Measurements from ENCODE around the gene SMCHD1.

The SMCHD1 gene

GRCh38 chr18:2655178-2655953 lies at the start of gene SMCHD1:
TSS of gene SMCHD1 (plus strand) at chr18:2655726. CDS start at chr18:2656076, 350 bp downstream.
- DNase-seq (ENCODE audit: low read depth, low spot score), result no peak

DNA sequence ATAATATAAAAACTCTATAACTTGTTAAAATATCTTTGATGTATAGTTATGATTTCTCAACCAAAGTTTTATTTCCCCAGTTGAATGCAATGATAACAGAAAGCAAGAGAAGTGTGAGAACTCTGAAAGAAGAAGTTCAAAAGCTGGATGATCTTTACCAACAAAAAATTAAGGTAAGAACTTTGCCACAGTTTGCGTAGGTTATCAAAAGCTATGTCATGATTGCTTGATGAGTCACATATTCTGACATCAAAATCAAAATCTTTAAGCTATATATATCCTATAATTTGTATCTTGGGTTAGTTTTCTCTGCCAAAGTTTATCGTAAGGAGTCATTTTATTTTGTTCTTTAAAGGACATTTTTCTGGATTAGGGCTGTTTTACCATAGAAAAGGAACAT lies 49.2 kb upstream of the SMCHD1 start:
- DNase-seq (ENCODE audit: low read depth, low spot score), result no peak

- DNase-seq (ENCODE audit: low read depth, low spot score), result no peak
These were observed 45.9 kb upstream of the SMCHD1 start for GRCh38 chr18:2609604-2610003.

DNA sequence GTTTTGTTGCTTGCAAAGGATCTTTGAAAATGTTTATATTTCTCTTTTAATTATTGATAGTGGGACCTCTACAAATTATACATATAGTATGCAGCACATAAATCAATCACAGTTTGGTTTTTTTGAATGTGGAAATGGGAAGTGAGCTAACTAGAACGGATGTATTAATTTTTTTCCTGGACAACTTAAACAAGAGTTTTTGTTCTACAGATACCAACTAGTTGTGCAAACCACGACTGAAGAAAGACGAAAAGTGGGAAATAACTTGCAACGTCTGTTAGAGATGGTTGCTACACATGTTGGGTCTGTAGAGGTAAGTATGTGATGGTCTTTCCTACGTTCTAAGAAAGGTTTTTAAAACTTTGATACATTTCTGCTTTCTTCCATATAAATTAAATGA lies 45.0 kb upstream of the SMCHD1 start:
- DNase-seq (ENCODE audit: low read depth, low spot score), result no peak

GRCh38 chr18:2612996-2613395 lies 42.5 kb upstream of the SMCHD1 start:
- no peak for DNase-seq (ENCODE audit: low read depth, low spot score)

GRCh38 chr18:2617401-2617998 lies 38.0 kb upstream of the SMCHD1 start:
- no peak for DNase-seq (ENCODE audit: low read depth, low spot score)

DNA sequence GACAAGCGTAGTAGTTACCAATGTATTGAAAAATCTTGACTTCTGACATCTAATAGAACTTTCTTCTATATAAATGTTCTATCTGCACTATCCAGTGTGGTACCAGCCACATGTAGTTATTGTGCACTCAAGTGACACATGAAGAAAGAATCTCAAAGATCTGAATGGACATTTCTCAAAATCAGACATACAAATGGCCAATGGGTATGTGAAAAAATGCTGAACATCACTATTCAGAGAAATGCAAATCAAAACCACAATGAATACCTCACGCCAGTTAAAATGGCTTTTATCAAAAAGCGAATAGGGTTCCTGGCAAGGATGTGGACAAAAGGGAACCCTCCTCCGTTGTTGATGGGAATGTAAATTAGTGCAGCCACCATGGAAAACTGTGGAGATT lies 37.5 kb upstream of the SMCHD1 start:
- DNase-seq (ENCODE audit: low read depth, low spot score), result no peak

DNA sequence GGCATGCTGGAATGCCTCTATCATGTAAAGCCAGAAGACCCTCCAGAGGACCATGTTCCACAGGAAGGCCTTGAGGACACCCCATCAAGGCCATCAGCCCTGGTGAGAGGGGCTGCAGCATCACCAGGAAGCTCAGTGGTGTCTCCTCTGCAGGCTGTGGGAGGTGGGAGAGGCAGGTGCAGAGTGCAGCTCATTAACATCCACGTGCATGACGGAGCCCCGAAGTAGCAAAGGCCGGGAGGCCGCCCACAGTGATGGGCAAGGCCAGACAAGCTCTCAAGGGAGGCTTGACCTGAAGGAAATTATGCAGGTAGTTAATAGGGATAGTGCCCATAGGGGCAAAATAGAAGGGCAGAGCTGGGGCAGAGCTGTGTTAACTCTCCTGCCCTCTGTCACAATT lies 30.3 kb upstream of the SMCHD1 start:
- no peak for DNase-seq (ENCODE audit: low read depth, low spot score)

GRCh38 chr18:2627821-2628276 lies 27.7 kb upstream of the SMCHD1 start:
- no peak for DNase-seq (ENCODE audit: low read depth, low spot score)

DNA sequence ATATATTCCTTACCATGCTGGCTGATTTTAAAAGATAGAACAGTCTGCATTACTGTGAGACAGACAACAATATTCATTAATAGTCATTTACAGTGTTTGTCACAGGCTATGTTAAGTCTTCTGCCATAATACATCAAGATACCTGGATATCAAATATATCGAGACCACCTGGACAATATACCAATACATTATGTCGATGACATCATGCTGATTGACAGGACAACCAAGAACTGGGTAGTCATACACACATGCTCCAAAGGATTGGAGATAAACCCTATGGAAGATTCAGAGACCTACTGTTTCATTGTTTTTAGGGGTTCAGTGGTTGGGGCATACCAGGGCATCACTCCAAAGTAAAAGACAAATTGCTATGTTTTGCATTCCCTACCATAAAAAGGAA lies 26.5 kb upstream of the SMCHD1 start:
- DNase-seq (ENCODE audit: low read depth, low spot score), result no peak

DNA sequence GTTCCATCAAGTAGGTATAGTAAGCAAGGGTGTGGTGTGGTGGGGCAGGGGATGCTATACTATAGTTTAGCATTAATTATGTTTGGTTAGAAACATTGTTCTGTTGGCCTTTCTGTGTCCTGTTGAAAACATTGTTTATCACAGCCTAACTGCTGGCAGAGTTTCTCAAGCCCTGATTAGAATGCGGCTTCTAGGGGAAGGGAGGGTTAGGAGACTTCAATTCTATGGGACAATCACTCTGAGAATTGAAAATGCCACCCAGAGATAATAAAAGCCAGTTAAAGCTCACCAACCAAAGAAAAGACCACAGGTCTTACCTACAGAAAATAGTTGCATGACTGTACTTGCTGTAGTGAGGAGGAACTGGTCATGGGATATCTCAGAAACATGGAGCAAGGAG lies 19.9 kb upstream of the SMCHD1 start:
- no peak for DNase-seq (ENCODE audit: low read depth, low spot score)

GRCh38 chr18:2636126-2636631 lies 19.3 kb upstream of the SMCHD1 start:
- no peak for DNase-seq (ENCODE audit: low read depth, low spot score)

DNA sequence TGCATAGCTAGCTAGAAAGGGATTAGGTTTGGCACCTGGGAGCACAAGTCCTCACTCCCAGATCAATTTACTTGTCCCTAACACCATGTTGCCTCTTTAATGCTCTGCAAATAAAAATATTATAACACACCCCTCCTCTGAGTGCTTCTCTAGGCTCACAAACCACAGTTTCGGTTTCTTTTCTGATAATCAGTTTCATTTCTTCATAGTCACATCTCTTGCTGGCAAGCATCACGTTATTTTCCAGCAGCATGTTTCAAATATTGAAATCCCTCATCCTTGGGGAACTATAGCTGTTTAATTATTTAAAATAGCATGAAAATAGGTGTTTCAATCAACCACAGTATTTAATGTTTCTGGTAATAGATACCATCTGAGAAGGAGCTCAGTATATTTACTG lies 13.9 kb upstream of the SMCHD1 start:
- no peak for DNase-seq (ENCODE audit: low read depth, low spot score)

DNA sequence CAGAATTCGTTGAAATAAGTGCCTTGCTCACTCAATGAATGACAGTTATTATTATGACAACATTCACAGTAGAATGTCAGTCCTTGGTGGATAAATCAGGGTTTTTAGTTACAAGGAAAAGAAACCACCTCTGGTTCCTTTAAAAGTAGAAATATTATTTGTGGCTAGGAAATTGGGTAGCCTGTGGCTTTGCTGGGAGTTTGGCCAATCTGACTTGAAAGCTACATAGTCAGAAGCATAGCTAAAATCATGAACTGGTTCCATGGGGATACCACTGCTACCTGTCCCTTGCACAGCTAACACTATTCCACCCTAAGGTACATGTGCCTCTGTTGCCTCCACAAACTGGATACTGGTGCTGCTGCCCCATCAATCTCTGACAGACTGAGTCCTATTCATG lies 12.8 kb upstream of the SMCHD1 start:
- no peak for DNase-seq (ENCODE audit: low read depth, low spot score)

DNA sequence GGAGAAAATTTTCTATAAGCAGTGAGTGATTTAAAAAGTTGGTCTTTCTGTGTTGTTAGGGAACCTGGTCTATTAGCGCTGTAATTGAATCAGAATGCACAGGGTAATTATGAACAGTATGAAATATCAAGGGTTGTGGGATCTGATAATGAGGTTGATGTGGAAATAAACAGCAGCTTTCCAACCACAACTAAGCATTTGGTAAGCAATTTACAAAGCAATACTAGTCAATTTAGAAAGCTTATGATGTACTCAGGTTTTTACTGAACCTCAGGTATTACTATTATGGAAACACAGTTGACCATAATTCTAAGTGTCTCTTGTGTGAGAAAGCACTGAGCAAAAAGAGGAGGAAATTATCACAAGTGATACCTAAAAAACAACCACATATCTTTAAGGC lies 11.0 kb upstream of the SMCHD1 start:
- no peak for DNase-seq (ENCODE audit: low read depth, low spot score)

DNA sequence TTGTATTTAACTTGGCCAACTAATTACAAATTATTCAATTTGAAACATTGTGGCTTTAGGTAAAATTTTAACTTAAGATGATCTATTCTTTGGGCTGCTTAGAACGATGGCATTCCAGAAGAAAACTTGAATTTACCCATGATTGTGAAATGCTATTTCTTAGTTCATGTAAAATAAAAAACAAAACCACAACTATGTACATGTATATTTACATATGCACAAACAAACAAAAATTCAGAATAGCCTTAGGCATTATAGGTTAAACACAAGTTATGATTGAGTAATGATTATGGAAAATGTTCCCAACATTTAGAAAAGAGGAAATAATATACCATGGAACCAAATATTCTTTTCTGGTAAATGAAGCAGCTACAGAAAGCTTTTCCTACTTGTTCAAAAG lies 3.5 kb upstream of the SMCHD1 start:
- no peak for DNase-seq (ENCODE audit: low read depth, low spot score)

DNA sequence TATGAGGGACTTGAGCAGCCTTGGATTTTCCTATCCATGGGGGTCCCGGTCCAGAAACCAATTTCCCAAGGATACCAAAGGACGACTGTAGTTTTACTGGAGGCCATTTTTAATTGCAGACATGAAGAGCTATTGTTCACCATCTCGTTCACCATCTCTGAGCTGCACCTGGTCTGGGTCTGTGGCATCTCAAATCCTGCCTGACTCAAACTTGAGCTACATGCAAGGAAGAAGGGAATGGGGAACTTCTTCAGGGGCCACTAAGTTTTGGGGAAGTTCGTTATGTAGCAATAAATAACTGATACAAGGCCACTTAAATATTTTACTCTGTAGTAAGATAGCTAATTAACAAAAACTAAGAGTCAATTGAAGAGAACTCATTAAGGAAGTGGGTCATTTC lies 2.1 kb upstream of the SMCHD1 start:
- no peak for DNase-seq (ENCODE audit: low read depth, low spot score)

- no peak for DNase-seq (ENCODE audit: low read depth, low spot score)
These were observed 1.2 kb upstream of the SMCHD1 start for GRCh38 chr18:2654169-2654927.

GRCh38 chr18:2654928-2655177 lies 673 bp upstream of the SMCHD1 start:
- DNase-seq (ENCODE audit: low read depth, low spot score), result no peak

- DNase-seq (ENCODE audit: low read depth, low spot score), result no peak
These were observed 369 bp downstream of the SMCHD1 start for GRCh38 chr18:2655954-2656236.

GRCh38 chr18:2656237-2656980 lies 883 bp downstream of the SMCHD1 start:
- no peak for DNase-seq (ENCODE audit: low read depth, low spot score)

- no peak for DNase-seq (ENCODE audit: low read depth, low spot score)
These were observed 1.5 kb downstream of the SMCHD1 start for GRCh38 chr18:2656981-2657512.

Measured in brain pericyte (primary cell).